GM23248 (cell line): Measurements from ENCODE around the gene MARS1. TPM values are rescaled to one million over a fixed set of nuclear protein-coding genes. Genes with fewer than 3 reads are reported as not detected.
A peak's percentile ranks its signal among the peaks of the same experiment; 100 is the strongest.

Experiments used
- DNase-seq: peaks from one replicate; pipeline ENCODE4 v3.0.0-alpha.2; 2015
- H2AFZ ChIP-seq: fragments of 200-600 bp; sonication (generic); 2 replicates; pipeline ENCODE4 v1.6.1; 2016; ENCODE audit warnings: antibody characterized with exemption
- H3F3A ChIP-seq: fragments of 200-600 bp; sonication (generic); 2 replicates; pipeline ENCODE4 v1.6.1; 2016; ENCODE audit warnings: mild to moderate bottlenecking, antibody characterized with exemption, mixed run types; ENCODE audit not compliant: insufficient read depth
- H3K27ac ChIP-seq: fragments of 200-600 bp; sonication (generic); 2 replicates; pipeline ENCODE4 v1.5.1; 2016; ENCODE audit warnings: mild to moderate bottlenecking
- H3K27me3 ChIP-seq: fragments of 200-600 bp; sonication (generic); replicated peaks from 2 replicates; pipeline ENCODE4 v1.6.1; 2016; ENCODE audit warnings: mild to moderate bottlenecking; ENCODE audit not compliant: insufficient read depth
- H3K36me3 ChIP-seq: fragments of 200-600 bp; sonication (generic); 2 replicates; pipeline ENCODE4 v1.6.1; 2016; ENCODE audit warnings: low read depth, mild to moderate bottlenecking
- H3K4me1 ChIP-seq: fragments of 200-600 bp; sonication (generic); 2 replicates; pipeline ENCODE4 v1.6.1; 2016; ENCODE audit warnings: mild to moderate bottlenecking; ENCODE audit not compliant: insufficient read depth
- H3K4me2 ChIP-seq: fragments of 200-600 bp; sonication (generic); one replicate; pipeline ENCODE4 v1.6.1; 2016; ENCODE audit warnings: mild to moderate bottlenecking; ENCODE audit not compliant: unreplicated experiment
- H3K4me3 ChIP-seq: fragments of 200-600 bp; sonication (generic); 2 replicates; pipeline ENCODE4 v1.5.1; 2016; ENCODE audit warnings: mild to moderate bottlenecking
- H3K79me2 ChIP-seq: fragments of 200-600 bp; sonication (generic); 2 replicates; pipeline ENCODE4 v1.6.1; 2016; ENCODE audit warnings: mild to moderate bottlenecking; ENCODE audit not compliant: insufficient read depth
- H3K9ac ChIP-seq: fragments of 200-600 bp; sonication (generic); 2 replicates; pipeline ENCODE4 v1.6.1; 2016; ENCODE audit warnings: mild to moderate bottlenecking
- H3K9me2 ChIP-seq: fragments of 200-600 bp; sonication (generic); 2 replicates; pipeline ENCODE4 v1.6.1; 2016; ENCODE audit warnings: mixed run types, mild to moderate bottlenecking, moderate library complexity; ENCODE audit not compliant: insufficient read depth
- H3K9me3 ChIP-seq: fragments of 200-600 bp; sonication (generic); one replicate; pipeline ENCODE4 v1.6.1; 2017; ENCODE audit warnings: low read depth
- H4K20me1 ChIP-seq: fragments of 200-600 bp; sonication (generic); 2 replicates; pipeline ENCODE4 v1.6.0; 2016; ENCODE audit not compliant: insufficient read depth
- EZH2 ChIP-seq: fragments of 200-600 bp; sonication (generic); IDR thresholded peaks from 2 replicates; pipeline ENCODE4 v1.6.1; 2018; ENCODE audit warnings: antibody characterized with exemption, mild to moderate bottlenecking; ENCODE audit not compliant: insufficient read depth, poor library complexity, severe bottlenecking
- EZH2phosphoT487 ChIP-seq: fragments of 200-600 bp; sonication (generic); IDR thresholded peaks from 2 replicates; pipeline ENCODE4 v1.6.1; 2018; ENCODE audit warnings: antibody characterized with exemption, moderate library complexity, mild to moderate bottlenecking, low read depth; ENCODE audit not compliant: insufficient read depth
- WGBS, 2 experiments: methylation state at CpG; one replicate each; pipeline ENCODE4 v1.1.6; 2015 to 2017; ENCODE audit warnings: low lambda C conversion rate in 2 of 2, low coverage in 1 of 2; ENCODE audit errors: missing lambda C conversion rate in 2 of 2; 5-methylcytosine and 5-hydroxymethylcytosine counted together
- in situ Hi-C: fragments of 300-500 bp; cut with MboI; formaldehyde crosslinking; loops from 2 replicates; pipeline ENCODE4 v1.15.0; 2020
- polyA plus RNA-seq: library from polyadenylated mRNA; unstranded; fragments of >200 nt; fragmentation: Nextera tagmentation; extraction: Ambion mirVana; gene quantifications from 2 replicates; pipeline ENCODE4 v1.2.1, GENCODE V29; 2016
- total RNA-seq: library from RNA; depleted of rRNA; stranded (reverse); fragments of >200 nt; shearing (Covaris generic); gene quantifications from 2 replicates; pipeline ENCODE4 v1.2.3, GENCODE V29; 2014

Gene MARS1
- total and polyA plus RNA-seq, 2 experiments from 2014 or later, result 184 to 272 TPM

DNA sequence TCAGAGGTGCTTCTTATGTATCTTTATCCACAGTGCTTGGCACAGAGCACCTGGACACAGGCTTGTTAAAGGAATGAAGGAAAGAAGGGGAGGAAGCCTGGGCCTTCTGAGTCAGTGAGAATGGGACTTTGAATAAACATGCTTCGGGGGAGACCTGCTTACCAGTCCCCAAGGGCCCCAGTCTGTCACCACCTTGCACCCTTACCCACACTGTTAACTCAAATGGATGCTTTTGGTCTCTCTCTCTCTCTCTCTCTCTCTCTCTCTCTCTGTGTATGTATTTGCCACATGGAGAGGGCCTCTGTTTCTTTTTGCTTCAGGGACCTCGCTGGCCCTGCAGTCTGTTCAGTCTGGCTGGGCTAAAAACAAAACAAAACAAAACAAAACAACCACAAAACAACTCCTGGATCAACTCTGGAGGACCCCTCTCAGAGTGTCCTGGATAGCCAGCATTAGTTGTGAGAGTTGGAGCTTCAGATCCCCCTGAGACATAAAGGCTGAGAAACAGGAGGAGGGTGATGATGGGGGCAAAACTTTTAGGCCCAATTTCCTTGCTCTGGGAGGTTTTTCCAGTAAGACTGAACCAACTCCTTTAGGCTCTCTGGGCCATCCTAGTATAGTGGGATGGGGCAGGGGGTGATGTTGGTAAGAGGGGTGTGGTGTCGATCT, 63.9 kb downstream of the MARS1 start:
- Histone ChIP-seq H3K9ac (no peak overlapping the region), H3K4me2 (no peak overlapping the region), H3K27ac (no peak overlapping the region), H3K9me2 (no peaks in the 10 kb centered on the region), H3K27me3 (no peaks in the 10 kb centered on the region), H3K4me3 (no peak overlapping the region), H2AFZ (no peak overlapping the region), H3K9me3 (no peaks in the 10 kb centered on the region), H3K4me1 (no peaks in the 10 kb centered on the region), H3K79me2 (peaks cover 3% of the 10 kb centered on the region), H4K20me1 (no peaks in the 10 kb centered on the region), H3K36me3 (no peaks in the 10 kb centered on the region), H3F3A (no peaks in the 10 kb centered on the region)
- in situ Hi-C loops, result no loop called here
- WGBS, 2 experiments, result 84 to 85% methylated on average over 3 of the region's 3 CpGs
- TF ChIP-seq EZH2 (no peak), EZH2phosphoT487 (no peak)
- no peak for DNase-seq

DNA sequence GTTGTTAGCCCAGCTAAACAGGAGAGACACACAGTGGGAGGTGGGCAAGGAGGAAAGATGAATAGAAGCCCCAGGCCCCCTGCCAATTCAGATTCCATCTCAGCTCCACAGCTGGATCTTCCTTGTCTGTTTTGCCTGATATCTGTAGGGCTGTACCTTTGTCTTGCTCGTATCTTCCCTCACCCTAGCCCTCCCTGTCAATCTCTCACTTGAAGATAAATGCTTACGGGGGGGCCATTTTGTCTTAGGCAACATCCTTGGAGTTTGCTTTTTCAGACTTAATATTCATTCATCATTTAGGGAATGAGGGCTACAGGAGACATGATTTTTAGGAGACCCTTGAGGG, 64.4 kb downstream of the MARS1 start:
- no peak overlapping the region for H3K27ac ChIP-seq
- no peaks in the 10 kb centered on the region for H3K79me2 ChIP-seq
- WGBS, 2 experiments, result 93 to 96% methylated on average over 2 of the region's 2 CpGs

DNA sequence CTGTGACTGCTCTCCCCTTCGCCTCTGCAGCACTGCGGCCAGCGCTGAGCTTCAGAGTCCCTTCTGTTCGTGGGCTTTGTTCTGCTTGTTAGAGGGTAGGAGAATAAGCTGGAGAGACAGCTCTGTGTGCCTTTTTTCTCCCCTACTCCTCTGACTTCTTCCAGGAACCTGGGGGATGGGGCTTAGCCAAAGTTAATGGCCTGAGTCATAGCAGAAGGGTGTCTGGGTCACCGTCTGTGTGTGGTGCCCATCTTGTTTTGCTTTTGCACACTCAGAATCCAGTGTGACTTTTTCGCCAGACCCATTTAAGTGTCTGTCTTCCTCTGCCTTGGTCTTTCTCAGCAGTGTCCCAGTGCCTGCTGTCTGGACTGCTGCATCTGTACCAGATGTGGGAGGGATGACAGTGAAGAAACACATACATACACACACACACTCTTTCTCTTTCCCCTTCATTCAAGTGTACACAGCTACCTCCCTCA, 65.0 kb downstream of the MARS1 start:
- Histone ChIP-seq H3K4me2 (no peak overlapping the region), H3K79me2 (no peaks in the 10 kb centered on the region), H3K36me3 (no peaks in the 10 kb centered on the region), H3K9ac (no peak overlapping the region), H2AFZ (no peak overlapping the region), H3K4me3 (no peak overlapping the region), H3F3A (no peaks in the 10 kb centered on the region), H3K9me2 (no peaks in the 10 kb centered on the region), H4K20me1 (no peaks in the 10 kb centered on the region), H3K27me3 (no peaks in the 10 kb centered on the region), H3K4me1 (no peaks in the 10 kb centered on the region), H3K27ac (no peak overlapping the region), H3K9me3 (no peaks in the 10 kb centered on the region)
- 37 to 39% methylated on average over 6 of the region's 6 CpGs for WGBS, 2 experiments
- DNase-seq, result peak; percentile 65
- TF ChIP-seq EZH2phosphoT487 (no peak), EZH2 (no peak)
- in situ Hi-C loops, result no loop called here

More for the DNA sequence above, 64.4 kb downstream of the MARS1 start:
- no peaks in the 10 kb centered on the region for H3K36me3 ChIP-seq
- H3K4me3 ChIP-seq, result no peak overlapping the region
- no peaks in the 10 kb centered on the region for H3K9me3 ChIP-seq
- H3K4me2 ChIP-seq, result no peak overlapping the region
- in situ Hi-C loops, result no loop called here
- no peaks in the 10 kb centered on the region for H3K4me1 ChIP-seq
- H4K20me1 ChIP-seq, result no peaks in the 10 kb centered on the region
- DNase-seq, result no peak
- TF ChIP-seq EZH2phosphoT487, result no peak
- no peak for TF ChIP-seq EZH2
- H3F3A ChIP-seq, result no peaks in the 10 kb centered on the region
- H3K9me2 ChIP-seq, result no peaks in the 10 kb centered on the region
- H3K27me3 ChIP-seq, result no peaks in the 10 kb centered on the region
- H3K9ac ChIP-seq, result no peak overlapping the region
- no peak overlapping the region for H2AFZ ChIP-seq

DNA sequence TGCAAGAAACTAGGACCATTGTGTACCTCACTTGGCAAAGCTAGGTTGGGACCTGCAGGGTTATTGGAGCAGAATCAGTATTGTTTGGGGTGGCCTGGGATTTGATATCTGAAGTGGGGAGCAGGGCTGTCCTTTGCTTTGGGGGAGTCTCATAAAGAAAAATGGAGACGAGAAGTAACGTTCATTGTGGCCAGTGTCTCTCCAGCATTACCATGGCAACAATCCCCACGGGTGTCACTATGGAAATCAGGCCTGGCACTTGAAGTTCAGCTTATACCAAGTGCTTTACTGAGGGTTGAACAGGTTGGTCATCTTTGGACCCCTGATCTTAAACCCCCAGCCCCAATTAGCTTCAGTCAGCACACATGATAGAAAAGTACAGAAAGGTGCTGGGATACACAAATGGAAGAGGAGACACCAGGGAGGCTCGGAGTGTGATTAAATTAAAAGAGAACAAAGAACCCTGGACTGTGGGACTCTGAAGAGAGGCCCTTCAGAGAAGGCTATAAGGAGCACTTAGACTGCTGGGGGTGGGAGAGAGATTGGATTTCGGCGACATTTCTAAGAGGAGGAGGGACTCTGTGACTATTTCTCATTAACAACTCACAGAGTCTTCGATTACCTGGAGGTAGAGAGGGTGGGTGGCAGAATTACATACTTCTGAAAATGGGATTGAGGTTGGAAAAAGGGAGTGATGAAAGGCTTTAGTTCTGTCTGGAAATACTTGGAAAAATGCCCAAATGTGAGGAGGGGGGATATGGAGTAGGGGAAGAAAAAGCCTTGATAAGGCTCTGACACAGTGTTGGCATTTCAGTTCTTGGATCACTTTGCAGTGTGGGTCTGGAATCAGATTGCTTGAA, 65.7 kb downstream of the MARS1 start:
- Histone ChIP-seq H4K20me1 (no peaks in the 10 kb centered on the region), H3K27ac (no peak overlapping the region), H3K9me3 (no peaks in the 10 kb centered on the region), H3F3A (no peaks in the 10 kb centered on the region), H3K4me1 (no peaks in the 10 kb centered on the region), H3K9ac (no peak overlapping the region), H3K4me2 (no peak overlapping the region), H3K36me3 (no peaks in the 10 kb centered on the region), H3K79me2 (no peaks in the 10 kb centered on the region), H2AFZ (no peak overlapping the region), H3K9me2 (no peaks in the 10 kb centered on the region), H3K4me3 (no peak overlapping the region), H3K27me3 (no peaks in the 10 kb centered on the region)
- TF ChIP-seq EZH2, result no peak
- TF ChIP-seq EZH2phosphoT487, result no peak
- DNase-seq, result no peak
- WGBS, 2 experiments, result 26 to 39% methylated on average over 7 of the region's 7 CpGs
- in situ Hi-C loops, result no loop called here
